HG03060 (cell line): ENCODE data around the gene METTL1.
"Not testable (repeated sequence)": the region's sequence is repeated elsewhere in the genome, so short reads cannot be mapped to it uniquely, and the experiment has no call there.

Source experiments
- ATAC-seq: cut with Tn5 transposase; IDR thresholded peaks from one replicate; pipeline ENCODE4 v1.9.1; 2021; ENCODE audit warnings: low read depth, moderate number of reproducible peaks; ENCODE audit not compliant: unreplicated experiment

The METTL1 gene

DNA sequence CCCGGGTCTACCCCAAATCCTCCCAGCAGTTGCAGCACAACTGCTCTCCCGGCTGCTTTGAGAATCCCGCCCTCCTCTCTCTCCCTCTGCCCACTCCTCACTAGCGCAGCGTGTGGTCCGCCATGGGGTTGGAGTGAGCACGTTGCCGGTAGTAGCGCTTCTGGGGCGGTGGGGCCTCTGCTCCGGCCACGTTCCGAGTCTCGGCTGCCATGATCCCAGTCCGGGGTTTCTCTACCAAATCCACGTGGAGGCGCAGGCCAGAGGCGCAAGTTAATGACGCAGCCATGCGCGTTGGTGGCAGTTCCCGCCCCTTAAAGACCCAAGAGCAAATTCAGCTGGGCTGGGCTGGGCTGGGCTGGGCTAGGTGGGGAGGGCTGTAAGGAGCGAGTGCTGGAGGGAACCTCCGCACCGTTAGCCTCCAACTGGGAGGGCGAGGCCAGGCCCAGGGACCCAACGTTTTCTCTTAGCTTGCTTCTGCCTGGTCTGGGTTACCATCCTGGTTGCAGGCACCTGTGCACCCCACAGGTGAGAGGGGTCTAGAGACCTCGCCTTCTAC, at the start of gene METTL1:
METTL1 (minus strand) TSS at position 233 of the 556 bp plus-strand sequence; CDS start at position 211, 22 bp downstream.
- peak; percentile 64 for ATAC-seq

DNA sequence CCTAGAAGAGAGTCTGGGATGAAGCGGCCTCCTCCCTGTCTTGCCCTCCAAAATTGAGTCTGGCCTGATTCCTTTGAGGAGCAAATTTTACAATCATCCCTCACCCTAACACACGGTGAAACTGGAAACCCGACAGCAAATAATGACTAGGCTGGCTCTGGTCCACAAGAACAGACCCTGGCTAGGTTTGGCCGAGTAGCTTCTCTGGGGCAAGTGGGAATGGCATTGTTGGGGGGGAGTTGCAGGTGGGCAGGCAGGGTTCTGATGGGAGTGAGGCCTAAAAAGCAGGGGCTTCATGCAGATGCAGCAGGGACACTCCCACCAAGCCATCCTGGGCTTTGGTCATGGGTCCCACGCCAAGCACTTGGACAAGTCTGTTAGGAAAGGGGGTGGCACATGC, 49.1 kb upstream of the METTL1 start:
- ATAC-seq: not testable (repeated sequence)

DNA sequence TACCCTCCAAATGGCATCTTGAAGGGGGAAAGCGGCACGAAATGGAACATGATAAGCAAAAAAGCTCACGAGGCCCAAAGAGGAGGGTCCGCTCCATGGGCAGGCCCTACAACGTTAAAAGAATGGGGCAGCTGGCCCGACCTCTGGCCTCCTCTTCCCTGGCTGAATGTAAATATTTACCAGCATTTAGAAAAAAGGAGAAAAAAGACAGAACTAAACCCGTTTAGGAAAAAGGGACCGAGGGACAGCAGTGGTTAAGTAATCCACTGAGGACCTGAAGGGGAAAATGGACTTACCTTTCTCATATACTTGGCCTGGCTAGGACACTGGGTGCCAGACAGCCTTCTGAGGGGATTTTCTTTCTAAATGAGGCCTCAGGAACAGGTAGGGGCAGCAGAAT, 48.2 kb upstream of the METTL1 start:
- ATAC-seq: not testable (repeated sequence)

DNA sequence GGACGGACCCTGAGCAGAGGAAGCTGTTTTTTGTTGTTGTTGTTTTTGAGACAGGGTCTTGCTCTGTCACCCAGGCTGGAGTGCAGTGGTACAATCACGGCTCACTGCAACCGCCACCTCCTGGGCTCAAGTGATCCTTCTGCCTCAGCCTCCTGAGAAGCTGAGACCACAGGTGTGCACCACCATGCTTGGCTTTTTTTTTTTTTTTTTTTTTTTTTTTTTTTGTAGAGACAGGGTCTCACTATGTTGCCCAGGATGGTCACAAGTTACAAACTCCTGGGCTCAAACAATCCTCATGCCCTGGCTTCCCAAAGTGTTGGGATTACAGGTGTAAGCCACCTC, 46.1 kb upstream of the METTL1 start:
- ATAC-seq: not testable (repeated sequence)

DNA sequence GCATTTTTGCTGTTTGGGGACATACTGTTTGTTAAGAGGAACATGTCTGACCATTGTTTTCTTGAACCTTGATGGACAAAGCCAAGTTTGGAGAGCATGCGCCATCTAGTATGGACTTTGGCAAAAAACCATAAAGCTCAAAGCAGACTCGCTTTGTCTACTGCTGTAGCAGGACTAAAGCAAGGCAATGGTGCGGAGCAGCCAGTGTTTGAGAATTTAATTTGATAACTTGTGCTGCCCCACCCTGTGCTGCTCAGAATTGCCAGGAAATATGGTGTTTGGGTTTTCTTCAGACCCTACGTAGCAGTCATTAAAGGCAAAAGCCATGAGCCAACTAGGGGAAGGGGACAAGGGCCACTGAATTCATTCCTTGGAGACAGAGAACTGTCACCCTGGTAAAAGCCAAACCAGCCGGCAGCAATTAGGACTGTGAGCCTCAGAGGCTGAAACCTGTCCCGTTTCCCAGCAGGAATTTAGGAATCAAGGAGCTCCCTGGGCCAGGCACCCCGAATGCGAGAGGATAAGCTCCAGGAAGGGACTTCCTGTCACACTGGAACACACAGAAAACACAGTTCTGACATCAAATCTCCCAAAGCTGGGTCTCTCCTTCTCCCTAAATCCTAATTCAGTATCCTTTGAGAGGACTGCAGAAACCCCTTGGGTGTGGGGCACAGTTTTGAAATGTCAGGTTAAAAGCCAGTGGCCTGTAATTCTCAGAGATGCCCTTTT, 45.5 kb upstream of the METTL1 start:
- no peak for ATAC-seq

DNA sequence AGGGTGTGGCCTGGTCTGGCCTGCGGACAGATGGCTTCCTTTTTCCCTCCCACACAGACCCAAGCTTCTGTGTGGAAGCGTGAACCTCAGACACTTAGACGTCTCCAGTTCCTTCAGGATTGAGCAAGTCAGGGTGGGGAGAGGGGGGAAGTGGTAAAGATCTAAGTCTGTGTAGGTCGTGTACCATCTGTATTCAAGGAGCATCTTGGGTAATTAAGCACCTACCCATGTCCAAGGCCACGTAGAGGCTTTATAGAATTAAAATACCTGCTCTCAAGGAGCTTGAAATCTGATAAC, 44.9 kb upstream of the METTL1 start:
- no peak for ATAC-seq

DNA sequence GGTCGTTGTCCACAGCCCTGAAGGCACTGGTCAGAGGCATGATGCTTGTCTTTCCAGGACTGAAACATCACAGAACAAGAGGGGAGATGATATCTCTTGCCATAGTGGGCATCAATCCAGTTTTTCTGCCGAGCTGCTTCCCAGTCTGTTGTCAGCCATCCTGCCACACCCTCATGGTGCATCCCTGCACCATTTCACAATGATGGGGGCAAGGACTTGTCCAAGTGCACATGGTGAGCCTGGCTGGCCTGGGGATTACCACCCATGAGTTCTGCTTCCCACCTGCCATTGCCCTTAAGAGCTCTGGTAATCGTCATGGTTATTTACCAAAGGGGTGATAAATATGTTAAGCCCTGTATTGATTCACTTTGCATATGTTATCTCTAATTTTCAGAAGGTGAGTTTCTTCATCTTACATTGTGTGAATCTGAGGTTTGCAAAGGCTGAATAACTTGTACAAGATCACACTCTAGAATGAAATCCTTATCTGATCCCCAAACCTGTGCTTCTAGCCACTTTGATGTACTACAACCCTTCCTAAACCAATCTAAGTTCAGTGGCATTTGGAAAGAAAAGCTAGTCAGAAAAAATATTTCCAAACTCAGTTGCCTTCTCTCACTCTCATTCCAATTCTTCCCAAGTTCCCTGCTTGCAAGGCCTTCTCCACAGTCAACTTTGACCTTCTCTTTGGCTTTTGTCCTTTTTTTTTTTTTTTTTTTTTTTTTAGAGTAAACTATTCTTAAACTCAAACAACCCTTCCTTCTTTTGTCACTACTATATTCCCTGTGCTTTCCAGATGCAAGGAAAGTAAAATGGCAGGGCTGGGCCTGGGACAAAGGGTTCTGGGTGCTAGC, 44.3 kb upstream of the METTL1 start:
- no peak for ATAC-seq

DNA sequence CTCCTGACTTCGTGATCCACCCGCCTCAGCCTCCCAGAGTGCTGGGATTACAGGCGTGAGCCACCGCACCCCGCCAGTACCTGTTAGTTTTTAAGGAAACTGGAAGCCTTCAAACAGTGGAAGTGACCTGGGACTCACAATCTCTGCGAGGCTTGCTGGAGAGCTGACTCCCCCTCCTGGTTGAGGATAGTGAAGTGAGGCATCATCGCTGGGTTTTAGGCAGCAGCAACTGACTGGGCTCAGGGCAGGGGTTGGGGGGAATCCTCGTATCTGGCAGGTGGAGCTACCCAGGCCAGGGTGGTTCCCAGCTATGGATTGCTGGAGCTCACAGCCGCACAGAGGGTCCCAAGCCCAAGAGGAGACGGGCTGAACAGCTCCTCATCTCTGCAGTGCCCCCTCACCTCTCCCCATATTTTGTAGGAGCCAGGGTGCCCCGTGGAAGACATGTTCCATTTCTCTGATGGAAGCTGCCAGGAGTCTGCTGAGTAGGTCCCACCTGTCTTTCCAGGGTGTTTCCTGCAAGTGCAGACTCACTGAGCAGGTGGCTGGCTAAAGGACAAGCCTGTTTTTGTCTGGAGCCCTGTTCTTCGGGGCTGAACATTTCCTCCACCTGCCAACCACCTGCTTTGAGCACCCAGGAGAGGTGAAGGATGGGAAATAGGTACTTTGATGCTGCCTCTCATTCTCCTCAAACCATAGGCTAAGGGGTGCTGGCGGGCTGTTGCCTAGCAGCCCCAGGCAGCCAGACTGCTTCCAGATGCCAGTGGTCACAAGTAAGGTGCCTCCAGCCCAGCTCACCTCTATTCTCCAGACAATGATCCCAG, 43.5 kb upstream of the METTL1 start:
- ATAC-seq: no peak

DNA sequence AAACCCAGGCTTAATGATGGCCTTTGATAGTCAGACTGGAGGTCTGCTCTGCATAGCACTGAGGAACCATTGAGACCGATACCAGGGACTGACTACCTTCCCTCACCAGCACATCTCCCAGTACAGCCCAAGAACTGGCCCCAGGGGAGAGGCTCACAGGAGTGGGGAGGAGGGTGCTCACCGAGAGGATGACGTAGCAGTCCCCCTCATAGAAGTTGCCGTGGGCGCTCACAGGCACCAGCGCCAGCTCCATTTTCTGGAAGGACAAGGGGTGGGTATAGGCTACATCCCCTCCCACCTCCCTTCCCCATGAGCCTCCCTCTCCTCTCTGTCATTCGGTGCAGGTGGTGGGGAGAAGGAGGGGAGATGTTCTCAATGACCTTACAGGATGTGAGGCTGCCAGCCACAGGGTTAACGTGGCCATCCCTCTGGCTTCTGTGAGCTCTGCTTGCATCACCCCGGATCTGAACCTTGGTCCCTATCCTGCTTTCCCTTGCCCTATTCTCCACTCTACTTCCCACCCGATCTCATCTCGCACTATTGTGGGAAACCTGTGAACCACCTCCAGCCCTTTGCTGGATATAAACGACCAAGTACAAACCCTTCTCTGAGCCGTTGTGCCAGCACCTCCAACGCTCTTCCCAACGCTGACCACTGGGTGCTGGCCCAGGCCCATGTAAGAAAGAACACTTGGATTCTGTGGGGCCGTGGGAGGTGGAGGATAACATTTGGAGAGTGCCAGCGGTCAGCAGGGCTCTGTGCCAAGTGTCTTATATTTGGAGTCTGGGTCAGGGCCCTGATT, 42.3 kb upstream of the METTL1 start:
- no peak for ATAC-seq

DNA sequence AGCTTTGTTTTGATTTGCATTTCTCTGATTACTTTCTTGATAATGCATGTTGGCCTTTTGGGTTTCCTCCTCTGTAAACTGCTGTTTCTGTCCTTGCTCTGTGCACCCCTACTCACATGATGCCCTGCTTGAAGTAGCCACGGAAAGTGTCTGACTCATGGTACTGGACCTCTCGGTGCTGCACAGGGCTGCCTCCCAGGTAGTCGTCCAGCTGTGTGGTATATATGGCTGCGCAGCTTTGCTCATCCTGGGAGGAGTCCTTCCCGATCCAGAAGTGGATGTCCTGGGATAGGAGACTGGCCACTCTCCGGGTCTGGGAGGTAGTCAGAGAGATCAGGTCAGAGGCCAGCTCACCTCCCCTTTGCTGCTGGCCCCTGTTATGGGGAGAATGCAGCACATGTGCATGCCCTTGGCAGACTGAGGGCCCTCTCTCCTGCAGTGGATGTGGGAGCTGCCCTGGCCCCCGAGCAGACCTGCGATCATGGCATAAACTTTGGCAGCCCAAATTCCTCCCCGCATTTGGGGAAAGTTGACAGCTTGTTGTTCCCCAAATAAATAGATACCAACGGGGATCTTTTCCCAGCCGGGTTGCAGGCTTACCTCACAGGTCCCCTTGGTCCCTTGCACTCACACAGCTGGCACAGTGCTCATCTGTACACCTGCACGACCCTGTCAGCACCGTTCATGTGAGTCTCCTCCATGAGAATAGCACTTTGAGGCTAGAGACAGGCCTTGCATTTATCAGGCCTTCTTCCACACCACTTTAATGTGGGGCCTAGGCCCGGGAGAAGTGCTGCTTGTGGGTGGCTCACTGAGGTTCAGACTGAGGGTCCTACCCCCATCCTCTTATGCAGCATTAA, 41.4 kb upstream of the METTL1 start:
- no peak for ATAC-seq

DNA sequence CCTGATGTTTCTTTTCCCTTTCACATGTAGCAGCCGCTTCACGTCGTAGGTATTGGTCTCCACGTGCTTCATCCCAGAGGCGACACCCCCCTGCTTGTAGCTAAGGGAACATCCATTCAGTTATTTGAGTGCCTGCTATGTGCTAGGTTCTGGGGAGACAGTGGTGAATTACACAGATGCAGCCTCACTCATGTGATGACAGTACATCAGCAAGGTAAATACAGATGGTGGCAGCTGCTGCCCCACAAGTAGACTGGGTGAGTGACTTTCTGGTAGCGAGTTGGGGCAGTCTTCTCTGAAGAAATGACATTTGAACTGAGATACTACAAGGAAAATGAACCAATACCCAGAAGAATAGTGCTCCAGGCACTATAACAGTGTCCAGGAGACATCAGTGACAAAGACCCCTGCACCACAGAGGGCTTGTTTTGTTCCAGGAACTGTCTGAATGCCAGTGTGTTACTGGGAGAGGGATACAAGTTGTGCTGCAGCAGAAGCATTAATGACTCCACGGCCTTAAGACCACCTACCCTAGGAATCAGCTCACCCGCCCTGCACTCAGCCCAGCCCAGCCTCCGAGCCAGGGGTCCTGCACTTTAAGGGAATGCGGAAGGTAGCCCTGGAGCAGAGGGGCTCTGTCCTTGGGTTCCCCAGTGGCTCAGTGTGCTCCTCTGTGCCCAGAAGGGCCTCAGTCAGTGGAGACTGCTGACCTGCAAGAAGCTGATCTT, 39.3 kb upstream of the METTL1 start:
- no peak for ATAC-seq

DNA sequence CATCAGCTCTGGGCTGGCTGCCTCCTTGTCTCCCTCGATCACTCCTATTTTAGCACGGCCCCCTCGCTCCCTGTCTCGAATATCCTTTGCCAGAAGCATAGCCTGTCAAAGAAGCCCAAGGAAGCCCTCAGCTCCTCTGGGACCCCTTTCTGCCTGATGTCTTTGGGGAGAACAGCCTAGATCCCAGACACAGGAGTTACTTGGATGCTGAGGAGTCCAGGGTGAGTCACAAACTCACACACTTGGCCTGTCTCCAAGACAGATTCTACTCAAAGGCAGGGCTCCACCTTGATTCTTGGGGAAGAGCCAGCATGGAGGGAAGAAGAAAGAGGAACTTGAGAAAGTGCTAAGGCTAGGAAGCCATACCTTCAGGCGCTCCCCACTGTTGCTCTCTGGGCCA, 38.5 kb upstream of the METTL1 start:
- ATAC-seq: no peak

DNA sequence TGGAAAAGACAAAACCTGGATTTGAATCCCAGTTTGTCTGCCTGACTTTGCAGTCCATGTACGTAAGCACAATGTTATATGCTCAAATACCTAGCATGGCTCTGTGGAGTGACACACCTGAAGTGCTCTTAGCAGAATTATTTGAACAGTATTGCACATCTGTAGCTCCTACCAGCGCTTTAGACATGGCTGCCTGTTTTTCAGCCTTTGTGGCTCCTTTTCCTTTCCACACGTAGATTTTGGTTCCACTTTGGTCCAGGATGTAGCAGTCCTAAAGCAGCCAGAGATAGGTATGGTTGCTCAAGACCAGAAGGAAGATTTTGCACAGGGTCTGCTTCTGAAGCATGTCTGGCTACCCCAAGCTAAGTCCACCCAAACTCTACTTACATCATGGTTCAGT, 37.5 kb upstream of the METTL1 start:
- no peak for ATAC-seq

DNA sequence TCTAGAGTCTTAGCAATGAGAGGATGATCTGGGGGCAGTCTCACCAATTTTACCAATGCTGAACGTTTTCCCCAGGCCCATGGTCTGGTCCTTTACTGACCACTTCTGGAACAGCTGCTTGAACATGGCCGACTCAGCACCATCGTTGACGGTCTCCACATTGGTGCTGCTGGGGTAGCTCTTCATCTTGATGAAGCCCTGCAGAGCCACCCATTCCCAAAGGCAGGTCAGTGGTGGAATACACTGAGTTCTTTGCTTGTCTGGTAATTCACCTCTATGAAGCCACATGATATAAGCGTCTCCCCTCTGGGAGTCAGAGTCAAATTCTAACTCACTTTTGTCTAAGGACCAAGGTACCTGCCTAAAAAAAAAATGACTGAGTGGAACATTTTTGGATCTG, 36.4 kb upstream of the METTL1 start:
- no peak for ATAC-seq

DNA sequence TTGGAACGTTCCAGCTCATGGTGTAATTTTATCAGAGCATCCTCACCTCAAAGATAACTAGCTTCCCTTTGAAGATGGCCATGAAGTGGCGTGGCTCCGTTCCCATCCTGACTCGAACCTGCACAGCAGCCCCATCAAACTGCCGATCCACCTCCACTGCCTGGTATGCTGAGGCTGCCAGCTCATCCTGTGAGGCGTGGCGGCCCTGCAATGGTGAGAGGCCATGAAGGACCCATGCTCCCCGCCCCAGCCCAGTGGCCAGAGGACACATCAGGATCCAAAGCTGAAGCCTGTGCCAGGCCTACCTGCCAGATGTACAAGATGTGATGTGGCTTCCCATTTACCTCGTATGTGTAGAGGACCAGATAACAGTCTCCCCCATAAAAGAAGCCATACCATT, 35.4 kb upstream of the METTL1 start:
- ATAC-seq: no peak

DNA sequence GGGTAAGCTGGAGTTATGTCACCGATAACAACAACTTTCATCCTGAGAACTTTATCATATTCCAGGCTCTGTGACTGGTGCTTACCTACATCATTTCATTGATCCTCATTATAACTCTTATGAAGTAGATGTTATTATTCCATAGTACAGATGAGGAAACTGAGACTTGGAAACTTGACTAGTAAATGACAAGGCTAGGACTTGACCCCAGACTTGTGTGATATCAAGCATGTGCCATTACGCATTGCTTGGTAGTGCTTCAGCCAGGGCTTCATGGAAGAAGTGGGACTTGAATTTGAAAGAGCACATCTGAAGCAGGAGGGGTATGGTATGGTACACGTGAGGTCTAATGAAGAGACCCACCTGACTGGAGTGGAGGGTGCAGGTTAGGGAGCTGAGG, 34.8 kb upstream of the METTL1 start:
- ATAC-seq: no peak

DNA sequence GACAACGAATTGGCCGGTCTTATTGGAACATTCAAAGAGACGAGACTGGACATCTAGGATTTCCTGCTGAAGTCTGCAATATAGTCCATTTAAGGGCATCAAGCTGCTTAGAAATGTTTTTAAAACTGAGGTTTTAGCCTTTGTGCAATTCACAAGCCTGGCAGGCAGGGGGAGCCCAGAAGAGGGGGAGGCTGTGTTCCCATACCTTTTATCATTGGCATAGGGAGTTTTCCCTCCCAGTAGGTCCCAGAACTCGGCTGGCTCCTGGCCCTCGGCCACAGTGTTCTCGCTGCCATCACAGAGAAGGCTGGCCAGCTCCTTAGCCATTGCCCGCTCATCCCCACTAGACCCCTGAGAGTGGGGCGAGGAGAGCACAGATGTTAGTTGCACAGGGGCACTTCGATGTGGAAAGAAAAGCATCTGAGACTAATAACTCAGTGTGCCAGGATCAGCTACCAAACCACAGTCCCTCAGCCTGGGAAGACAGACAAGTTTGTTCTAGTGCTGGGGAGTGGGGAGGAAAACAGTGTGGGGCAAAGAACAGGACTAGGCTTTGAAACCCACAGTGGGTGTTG, 31.5 kb upstream of the METTL1 start:
- no peak for ATAC-seq

DNA sequence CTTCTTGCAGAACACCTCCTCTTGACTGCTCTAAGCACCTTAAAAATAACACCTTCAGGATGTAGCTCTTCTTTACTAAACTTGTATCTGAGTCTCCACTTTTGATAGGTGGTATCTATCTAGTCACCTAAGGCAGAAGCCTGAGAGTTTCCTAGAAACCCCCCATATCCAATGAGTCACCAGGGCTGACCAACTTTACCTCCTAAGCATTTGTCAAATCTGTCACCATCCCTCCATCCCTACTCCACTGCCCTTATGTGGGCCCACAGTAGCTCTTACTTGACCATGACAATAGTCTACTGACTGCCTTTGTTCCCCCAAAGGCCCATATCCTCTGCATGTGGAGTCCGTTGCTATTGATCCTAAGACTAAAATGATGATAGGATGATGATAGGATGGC, 30.7 kb upstream of the METTL1 start:
- no peak for ATAC-seq
